Breast epithelium (tissue), 3 donors: ENCODE measurements around the gene PRPF19.

Source experiments
- POLR2A ChIP-seq: fragments of 450-650 bp; IDR thresholded peaks from one replicate; pipeline ENCODE4 v1.6.1; 2016; ENCODE audit warnings: antibody characterized with exemption, mild to moderate bottlenecking, moderate library complexity
- POLR2AphosphoS5 ChIP-seq, 3 donors: sonication (generic); formaldehyde crosslinking; IDR thresholded peaks; one replicate each; pipeline ENCODE4 v1.6.1; 2017; ENCODE audit warnings: antibody characterized with exemption in 3 of 3

- TF ChIP-seq POLR2A (no peak), POLR2AphosphoS5 (IDR thresholded peaks at IDR 0.05) (no peak)
These were observed 49.2 kb upstream of the PRPF19 start for GRCh38 chr11:60955571-60955970.
